Measurements from ENCODE around the gene CNTN4. TPM values are rescaled to one million over a fixed set of nuclear protein-coding genes. Genes with fewer than 3 reads are reported as not detected.
A peak's percentile ranks its signal among the peaks of the same experiment; 100 is the strongest.

The CNTN4 gene
- total RNA-seq, 1 experiment from 2014 or later = 5.7 TPM

- DNase-seq (ENCODE audit: low spot score) = peak; percentile 13
- CTCF ChIA-PET = no interaction called here
Measured at GRCh38 chr3:2099779-2100191, 1.1 kb downstream of the CNTN4 start.

GRCh38 chr3:2106438-2106837 lies 7.8 kb downstream of the CNTN4 start:
- no peak for TF ChIP-seq CTCF (conservative IDR thresholded peaks at IDR 0.05; ENCODE audit: low read depth, low read length)
- TF ChIP-seq EZH2 (IDR thresholded peaks at IDR 0.05; ENCODE audit: borderline replicate concordance, low read depth, low read length, poor library complexity, severe bottlenecking) = no peak
- POLR2A ChIA-PET (ENCODE audit: low non-redundant PET) = no interaction called here
- CTCF ChIA-PET = no interaction called here
- H3K27me3 ChIP-seq (replicated peaks; ENCODE audit: insufficient read depth, low read depth, low read length, poor library complexity) = no peaks in the 10 kb centered on the region
- DNase-seq (ENCODE audit: low spot score) = no peak
- no peak overlapping the region for H3K4me3 ChIP-seq (ENCODE audit: low read depth, low read length, poor library complexity, severe bottlenecking)
- H3K4me1 ChIP-seq (ENCODE audit: insufficient read depth, low read length, poor library complexity, severe bottlenecking) = no peaks in the 10 kb centered on the region
- peaks cover 8% of the 10 kb centered on the region for H3K9me3 ChIP-seq (ENCODE audit: low read depth, low read length, poor library complexity, severe bottlenecking)
- no TSS peak for BruUV-seq (replicated peaks)
- no peak overlapping the region for H3K27ac ChIP-seq (ENCODE audit: low read depth, low read length, poor library complexity, severe bottlenecking)
- no peaks in the 10 kb centered on the region for H3K36me3 ChIP-seq (ENCODE audit: insufficient read depth, low read length, poor library complexity, severe bottlenecking)
- intact Hi-C loops (cut with micrococcal nuclease; ENCODE audit: unreplicated experiment) = no loop called here

More at GRCh38 chr3:2099779-2100191, 1.1 kb downstream of the CNTN4 start:
- no TSS peak for BruUV-seq (replicated peaks)
- no peaks in the 10 kb centered on the region for H3K9me3 ChIP-seq (ENCODE audit: low read depth, low read length, poor library complexity, severe bottlenecking)
- intact Hi-C loops (cut with micrococcal nuclease; ENCODE audit: unreplicated experiment) = loop anchor here (5.0 kb wide), 1 partner anchor 1012 kb away; no protein-coding TSS in a partner anchor
- POLR2A ChIA-PET (ENCODE audit: low non-redundant PET) = no interaction called here
- H3K36me3 ChIP-seq (ENCODE audit: insufficient read depth, low read length, poor library complexity, severe bottlenecking) = no peaks in the 10 kb centered on the region
- H3K4me3 ChIP-seq (ENCODE audit: low read depth, low read length, poor library complexity, severe bottlenecking) = peak overlapping the region; percentile 52
- peaks cover 16% of the 10 kb centered on the region for H3K27me3 ChIP-seq (replicated peaks; ENCODE audit: insufficient read depth, low read depth, low read length, poor library complexity)
- peaks cover 4% of the 10 kb centered on the region for H3K4me1 ChIP-seq (ENCODE audit: insufficient read depth, low read length, poor library complexity, severe bottlenecking)
- no peak overlapping the region for H3K27ac ChIP-seq (ENCODE audit: low read depth, low read length, poor library complexity, severe bottlenecking)
- TF ChIP-seq EZH2 (IDR thresholded peaks at IDR 0.05; ENCODE audit: borderline replicate concordance, low read depth, low read length, poor library complexity, severe bottlenecking) = no peak
- no peak for TF ChIP-seq CTCF (conservative IDR thresholded peaks at IDR 0.05; ENCODE audit: low read depth, low read length)

GRCh38 chr3:2110597-2111117 lies 12.0 kb downstream of the CNTN4 start:
- no TSS peak for BruUV-seq (replicated peaks)
- no peaks in the 10 kb centered on the region for H3K4me1 ChIP-seq (ENCODE audit: insufficient read depth, low read length, poor library complexity, severe bottlenecking)
- no peak for TF ChIP-seq EZH2 (IDR thresholded peaks at IDR 0.05; ENCODE audit: borderline replicate concordance, low read depth, low read length, poor library complexity, severe bottlenecking)
- TF ChIP-seq CTCF (conservative IDR thresholded peaks at IDR 0.05; ENCODE audit: low read depth, low read length) = no peak
- H3K27ac ChIP-seq (ENCODE audit: low read depth, low read length, poor library complexity, severe bottlenecking) = no peak overlapping the region
- no peak overlapping the region for H3K4me3 ChIP-seq (ENCODE audit: low read depth, low read length, poor library complexity, severe bottlenecking)
- no peaks in the 10 kb centered on the region for H3K27me3 ChIP-seq (replicated peaks; ENCODE audit: insufficient read depth, low read depth, low read length, poor library complexity)
- H3K36me3 ChIP-seq (ENCODE audit: insufficient read depth, low read length, poor library complexity, severe bottlenecking) = no peaks in the 10 kb centered on the region
- ChIA-PET POLR2A (ENCODE audit: low non-redundant PET) (no interaction called here), CTCF (no interaction called here)
- peaks cover 8% of the 10 kb centered on the region for H3K9me3 ChIP-seq (ENCODE audit: low read depth, low read length, poor library complexity, severe bottlenecking)
- intact Hi-C loops (cut with micrococcal nuclease; ENCODE audit: unreplicated experiment) = no loop called here
- no peak for DNase-seq (ENCODE audit: low spot score)

Data from A673 (cell line).